Effector memory CD4-positive, alpha-beta T cell (primary cell): ENCODE data around the gene C14orf180.

ENCODE experiments used
- DNase-seq, 3 donors: peaks; one replicate each; pipeline ENCODE4 v3.0.0-alpha.2; 2020
- H3K27ac ChIP-seq: 2 replicates; pipeline ENCODE4 v1.7.0; 2013; ENCODE audit warnings: mild to moderate bottlenecking, low read length, moderate library complexity; ENCODE audit not compliant: insufficient read depth, poor library complexity, severe bottlenecking
- H3K27me3 ChIP-seq: replicated peaks from 2 replicates; pipeline ENCODE4 v1.7.0; 2013; ENCODE audit warnings: mild to moderate bottlenecking, low read length; ENCODE audit not compliant: insufficient read depth, control insufficient read depth, poor library complexity, severe bottlenecking
- H3K36me3 ChIP-seq: 2 replicates; pipeline ENCODE4 v1.7.0; 2013; ENCODE audit warnings: mild to moderate bottlenecking, low read length, moderate library complexity; ENCODE audit not compliant: control insufficient read depth, insufficient read depth
- H3K4me1 ChIP-seq: 2 replicates; pipeline ENCODE4 v1.7.0; 2013; ENCODE audit warnings: low read length, mild to moderate bottlenecking; ENCODE audit not compliant: control insufficient read depth, insufficient read depth, poor library complexity, severe bottlenecking
- H3K4me3 ChIP-seq: 2 replicates; pipeline ENCODE4 v1.7.0; 2013; ENCODE audit warnings: low read length, low read depth, mild to moderate bottlenecking; ENCODE audit not compliant: insufficient read depth, poor library complexity, severe bottlenecking
- H3K9me3 ChIP-seq: 2 replicates; pipeline ENCODE4 v1.7.0; 2013; ENCODE audit warnings: mild to moderate bottlenecking, low read length, moderate library complexity; ENCODE audit not compliant: control insufficient read depth
- total RNA-seq, 3 donors: gene quantifications; one replicate each; lab custom pipeline; 2026; lab: John Stamatoyannopoulos, UW

The C14orf180 gene
- 0 reads per million in 3 donors for total RNA-seq

DNA sequence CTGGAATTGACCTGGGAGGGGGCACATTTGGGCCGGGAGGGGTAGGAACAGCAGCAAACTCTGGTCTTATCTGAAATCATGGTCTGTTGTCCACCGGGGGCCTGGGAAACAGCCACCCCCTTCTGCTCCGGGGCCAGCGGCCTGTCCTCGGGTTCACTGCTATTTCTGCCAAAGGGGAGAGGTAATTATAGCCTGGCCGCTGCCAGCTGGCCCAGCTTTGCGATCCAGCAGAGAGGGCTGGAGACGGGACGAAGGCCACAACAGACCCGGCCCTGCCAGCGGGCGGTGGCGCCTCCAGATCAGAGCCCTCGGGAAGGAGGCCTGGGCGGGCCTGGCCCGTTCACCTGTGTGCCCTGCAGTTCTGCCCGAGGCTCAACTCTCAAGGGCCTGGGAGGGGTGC, at the start of gene C14orf180:
Gene C14orf180 (plus strand): TSS at position 258 of the 400 bp plus-strand sequence. CDS start 6,667 bp downstream, outside the sequence.
- Histone ChIP-seq H3K9me3 (no peaks in the 10 kb centered on the region), H3K4me3 (no peak within 1 kb of the TSS), H3K27ac (no peak within 1 kb of the TSS), H3K4me1 (no peaks in the 10 kb centered on the region), H3K36me3 (no peaks in the 10 kb centered on the region), H3K27me3 (no peaks in the 10 kb centered on the region)
- no peak for DNase-seq

DNA sequence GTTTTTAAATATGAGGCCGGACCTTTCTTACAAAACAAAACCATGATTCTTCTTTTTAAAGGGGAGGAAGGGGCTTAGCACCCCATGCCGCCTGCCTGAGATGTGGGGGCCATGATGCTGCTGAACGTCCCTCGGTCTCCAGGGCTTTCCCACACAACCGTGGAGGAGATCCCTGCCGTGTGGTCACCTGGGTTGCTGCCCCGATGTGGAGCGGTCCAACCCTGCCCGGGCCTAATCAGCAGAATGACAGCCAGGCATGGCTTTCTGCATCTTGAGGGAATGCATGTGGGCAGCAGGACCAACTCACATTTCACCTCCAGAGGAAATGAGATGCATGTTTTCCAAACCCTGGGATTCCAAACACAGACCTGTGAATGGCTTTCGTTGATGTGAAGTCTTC, 48.9 kb upstream of the C14orf180 start:
- no peak overlapping the region for H3K4me3 ChIP-seq
- H3K9me3 ChIP-seq, result peaks cover 4% of the 10 kb centered on the region
- no peak for DNase-seq
- no peak overlapping the region for H3K27ac ChIP-seq
- H3K36me3 ChIP-seq, result no peaks in the 10 kb centered on the region
- no peaks in the 10 kb centered on the region for H3K4me1 ChIP-seq
- H3K27me3 ChIP-seq, result no peaks in the 10 kb centered on the region

DNA sequence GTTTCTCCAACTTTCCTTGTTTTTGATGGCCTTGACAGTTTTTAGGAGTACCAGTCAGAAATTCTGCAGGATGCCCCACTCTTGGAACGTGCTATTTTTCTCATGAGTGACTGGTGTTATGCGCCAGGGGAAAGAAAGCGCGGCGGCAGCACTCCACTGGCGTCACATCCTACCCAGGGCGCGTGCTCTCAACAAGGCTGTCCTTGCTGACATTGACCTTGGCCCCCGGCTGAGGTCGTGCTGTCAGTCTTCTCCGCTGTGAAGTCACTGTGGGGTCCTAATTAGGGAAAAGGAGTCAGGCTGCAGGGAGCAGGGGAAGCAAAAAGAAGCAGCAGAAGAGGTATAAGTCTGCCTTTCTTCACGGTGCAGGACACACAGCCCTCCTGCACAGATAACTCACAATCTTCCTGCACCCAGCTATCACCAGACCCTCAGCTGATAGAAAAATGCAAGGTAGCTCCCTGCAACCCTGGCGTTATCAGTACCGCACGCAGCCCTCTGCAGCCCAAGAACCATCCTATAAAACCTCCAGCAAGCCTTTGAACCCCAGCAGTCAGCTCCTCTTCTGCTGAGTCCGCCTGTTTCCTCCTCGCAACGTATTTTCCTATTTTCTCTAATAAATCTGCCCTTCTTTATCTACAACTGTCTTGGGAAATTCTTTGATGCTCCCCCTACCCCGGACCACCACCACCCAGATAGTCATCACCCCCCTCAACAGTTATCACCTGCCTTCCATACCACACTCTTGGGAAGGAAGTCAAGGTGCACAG, 48.0 kb upstream of the C14orf180 start:
- Histone ChIP-seq H3K4me3 (no peak overlapping the region), H3K4me1 (no peaks in the 10 kb centered on the region), H3K9me3 (peaks cover 4% of the 10 kb centered on the region), H3K36me3 (no peaks in the 10 kb centered on the region), H3K27me3 (no peaks in the 10 kb centered on the region), H3K27ac (no peak overlapping the region)
- no peak for DNase-seq

DNA sequence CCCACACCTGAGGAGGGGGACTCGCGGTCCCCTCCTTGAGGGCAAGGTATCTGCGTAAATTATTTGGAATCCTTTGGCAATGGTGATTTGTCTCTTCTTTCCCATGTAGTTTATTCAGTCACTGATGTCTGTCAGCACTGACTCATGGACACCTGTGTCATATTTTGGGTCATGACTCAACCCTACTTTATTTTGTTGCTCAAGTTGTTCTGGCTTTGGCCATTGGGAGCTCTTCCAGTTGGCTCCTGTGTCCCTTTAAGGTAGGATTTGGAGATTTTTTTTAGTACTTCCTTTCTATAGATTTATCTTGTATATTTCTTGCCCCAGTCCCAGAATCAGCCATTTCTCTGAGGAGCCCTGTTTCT, 47.4 kb upstream of the C14orf180 start:
- no peak for DNase-seq
- peaks cover 4% of the 10 kb centered on the region for H3K9me3 ChIP-seq
- H3K27me3 ChIP-seq, result no peaks in the 10 kb centered on the region
- no peaks in the 10 kb centered on the region for H3K36me3 ChIP-seq
- H3K27ac ChIP-seq, result no peak overlapping the region
- no peak overlapping the region for H3K4me3 ChIP-seq
- no peaks in the 10 kb centered on the region for H3K4me1 ChIP-seq

DNA sequence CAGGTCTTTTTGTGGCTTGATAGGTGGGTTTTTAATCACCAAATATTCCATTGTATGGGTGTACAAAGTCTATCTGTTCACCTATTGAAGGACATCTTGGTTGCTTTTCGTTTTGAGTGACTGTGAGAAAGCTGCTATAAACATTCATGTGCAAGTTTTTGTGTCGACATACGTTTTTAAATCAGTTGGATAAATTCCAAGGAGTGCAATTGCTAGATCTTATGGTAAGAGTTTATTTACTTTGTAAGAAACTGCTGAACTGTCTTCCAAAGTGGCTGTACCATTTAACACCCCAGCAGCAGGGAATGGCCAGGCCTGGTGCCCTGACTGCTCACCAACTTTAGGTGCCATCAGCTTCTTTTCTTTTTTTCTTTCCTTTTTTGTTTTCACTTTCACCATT, 45.5 kb upstream of the C14orf180 start:
- H3K4me1 ChIP-seq, result no peaks in the 10 kb centered on the region
- H3K4me3 ChIP-seq, result no peak overlapping the region
- peaks cover 4% of the 10 kb centered on the region for H3K9me3 ChIP-seq
- no peaks in the 10 kb centered on the region for H3K36me3 ChIP-seq
- no peak for DNase-seq
- no peak overlapping the region for H3K27ac ChIP-seq
- no peaks in the 10 kb centered on the region for H3K27me3 ChIP-seq

DNA sequence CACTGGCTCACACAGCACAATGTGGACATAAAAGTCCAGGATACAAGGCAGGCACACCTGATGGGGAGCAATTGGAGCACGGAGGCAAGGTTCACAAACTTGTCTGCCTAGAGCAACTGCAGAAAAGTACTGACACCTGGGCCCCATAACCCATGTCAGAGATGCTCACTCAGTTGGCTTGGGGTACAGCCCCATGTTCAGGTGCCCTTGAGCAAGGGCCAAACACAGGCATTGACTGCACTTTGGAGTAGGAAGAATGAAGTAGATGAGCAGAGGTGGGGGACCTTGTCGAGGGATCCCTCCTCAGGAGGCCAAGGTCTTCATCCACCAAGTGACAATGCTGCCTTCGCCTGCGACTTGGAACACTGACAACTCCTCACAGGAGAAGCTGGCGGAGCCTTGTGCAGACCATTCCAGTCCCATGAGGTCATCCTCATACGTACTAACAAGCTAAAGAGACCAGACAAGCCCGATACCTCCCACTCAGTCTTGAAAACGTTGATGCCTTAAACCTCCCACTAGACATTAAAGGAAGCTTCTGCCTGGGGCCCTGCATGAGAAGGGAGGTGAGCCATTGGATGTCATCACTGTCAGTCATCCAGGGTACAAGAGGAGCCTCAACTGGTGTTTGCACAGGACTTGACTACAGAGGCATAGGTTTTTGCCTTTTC, 42.5 kb upstream of the C14orf180 start:
- Histone ChIP-seq H3K27ac (no peak overlapping the region), H3K27me3 (no peaks in the 10 kb centered on the region), H3K36me3 (no peaks in the 10 kb centered on the region), H3K9me3 (peaks cover 4% of the 10 kb centered on the region), H3K4me1 (no peaks in the 10 kb centered on the region), H3K4me3 (no peak overlapping the region)
- DNase-seq, result no peak

DNA sequence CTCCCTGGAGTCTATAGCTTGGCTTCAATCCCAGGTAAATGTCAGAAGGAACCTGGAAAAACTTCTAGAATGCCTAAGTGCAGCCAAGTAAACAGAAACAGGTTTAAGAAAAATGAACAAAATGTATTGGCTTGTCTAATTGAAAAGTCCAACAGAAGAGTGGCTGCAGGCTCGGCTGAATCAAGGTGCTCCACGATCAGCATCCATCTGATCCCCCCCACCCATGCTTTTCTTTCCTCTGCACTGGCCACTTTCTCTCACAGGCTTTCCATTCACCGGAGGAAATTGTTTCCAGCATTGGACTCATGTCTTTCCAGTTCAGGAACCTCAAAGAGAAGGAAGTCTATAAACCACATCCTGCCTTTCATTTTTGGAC, 42.0 kb upstream of the C14orf180 start:
- no peaks in the 10 kb centered on the region for H3K36me3 ChIP-seq
- H3K9me3 ChIP-seq, result peaks cover 4% of the 10 kb centered on the region
- no peaks in the 10 kb centered on the region for H3K4me1 ChIP-seq
- H3K4me3 ChIP-seq, result no peak overlapping the region
- H3K27ac ChIP-seq, result no peak overlapping the region
- no peaks in the 10 kb centered on the region for H3K27me3 ChIP-seq
- DNase-seq, result no peak

DNA sequence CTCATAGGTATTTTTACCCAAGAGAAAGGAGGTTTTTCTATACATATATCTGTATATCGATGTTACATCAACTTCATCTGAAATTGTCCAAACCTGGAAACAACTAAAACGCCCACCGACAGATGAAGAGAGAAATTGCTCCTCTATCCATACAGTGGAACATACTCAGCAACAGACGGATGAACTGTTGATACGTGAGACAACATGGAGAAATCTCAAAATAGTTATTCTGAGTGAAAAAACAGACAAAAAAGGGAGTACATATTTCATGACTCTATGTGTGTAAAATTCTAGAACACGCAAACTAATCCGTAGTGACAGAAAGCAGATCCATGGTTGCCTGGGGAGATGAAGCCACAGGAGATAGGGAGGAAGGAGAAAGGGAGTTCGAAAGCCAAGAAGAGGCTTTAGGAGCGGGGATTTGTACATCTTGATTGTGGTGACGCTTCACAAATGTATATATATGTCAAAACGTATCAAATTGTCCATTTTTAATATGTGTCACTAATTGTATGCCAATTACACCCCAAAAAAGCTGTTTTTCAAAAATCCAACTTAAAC, 37.6 kb upstream of the C14orf180 start:
- Histone ChIP-seq H3K4me1 (no peaks in the 10 kb centered on the region), H3K36me3 (no peaks in the 10 kb centered on the region), H3K9me3 (no peaks in the 10 kb centered on the region), H3K4me3 (no peak overlapping the region), H3K27me3 (no peaks in the 10 kb centered on the region), H3K27ac (no peak overlapping the region)
- no peak for DNase-seq

DNA sequence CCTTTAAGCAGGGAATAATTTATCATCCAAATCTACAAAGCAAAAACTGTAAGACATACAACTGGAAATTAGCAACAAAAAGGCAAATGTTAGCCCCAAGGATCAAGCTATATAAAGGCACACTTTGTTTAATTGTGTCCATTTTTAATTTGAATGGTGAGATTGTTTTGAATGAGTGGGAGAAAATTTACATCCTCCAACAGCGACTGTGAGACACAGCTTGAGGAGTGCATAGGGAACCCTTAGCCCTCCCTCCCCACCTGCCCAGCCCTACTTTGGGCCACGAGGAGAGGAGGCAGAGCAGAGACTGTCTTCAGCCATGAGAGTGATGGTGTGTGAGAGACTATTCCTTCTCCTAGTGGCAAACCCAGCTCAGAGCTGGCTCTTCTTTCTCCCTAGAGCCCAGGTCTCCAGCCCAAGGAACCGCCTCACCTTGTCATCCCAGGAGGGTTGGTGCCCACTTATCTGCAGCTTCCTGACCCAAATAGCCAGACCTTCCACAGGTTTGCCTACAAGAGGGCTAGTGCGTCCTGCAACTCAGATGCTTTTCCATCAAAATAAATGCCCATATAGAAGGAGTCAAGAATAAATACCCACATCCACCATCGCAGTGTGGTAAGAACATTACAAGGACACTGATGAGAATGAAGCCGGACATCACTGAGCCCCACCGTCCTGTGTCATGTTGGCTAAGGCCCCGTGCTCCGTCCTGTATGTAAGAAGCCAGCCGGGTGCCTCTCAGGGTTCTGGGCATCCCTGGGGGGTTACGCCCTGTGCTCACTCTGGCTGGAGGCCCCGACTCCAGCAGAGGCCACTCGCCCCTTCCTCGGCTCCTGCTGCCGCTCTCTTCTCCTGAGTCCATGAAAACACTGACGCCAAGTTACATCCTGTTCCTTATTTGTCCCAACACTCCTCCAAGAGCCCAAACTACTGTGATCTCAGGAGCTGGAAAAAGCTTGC, 36.4 kb upstream of the C14orf180 start:
- no peaks in the 10 kb centered on the region for H3K27me3 ChIP-seq
- H3K9me3 ChIP-seq, result no peaks in the 10 kb centered on the region
- no peaks in the 10 kb centered on the region for H3K4me1 ChIP-seq
- no peak for DNase-seq
- no peaks in the 10 kb centered on the region for H3K36me3 ChIP-seq
- no peak overlapping the region for H3K4me3 ChIP-seq
- no peak overlapping the region for H3K27ac ChIP-seq
